Activated T-helper 1 cell treated with Interleukin-2 at 50 U/mL for 16 hours (primary cell): Measurements from ENCODE around the gene FAM47E.
A peak's percentile ranks its signal among the peaks of the same experiment; 100 is the strongest.

Source experiments
- DNase-seq: peaks from one replicate; pipeline ENCODE4 v3.0.0-alpha.2; 2020; ENCODE audit warnings: low read depth

Gene FAM47E

GRCh38 chr4:76251441-76252270 is at the start of gene FAM47E:
Gene FAM47E (plus strand): TSS chr4:76251721. CDS start chr4:76251747, 26 bp downstream.
- DNase-seq: no peak

- no peak for DNase-seq
Observed at GRCh38 chr4:76203541-76203940, 48.0 kb upstream of the FAM47E start.

DNA sequence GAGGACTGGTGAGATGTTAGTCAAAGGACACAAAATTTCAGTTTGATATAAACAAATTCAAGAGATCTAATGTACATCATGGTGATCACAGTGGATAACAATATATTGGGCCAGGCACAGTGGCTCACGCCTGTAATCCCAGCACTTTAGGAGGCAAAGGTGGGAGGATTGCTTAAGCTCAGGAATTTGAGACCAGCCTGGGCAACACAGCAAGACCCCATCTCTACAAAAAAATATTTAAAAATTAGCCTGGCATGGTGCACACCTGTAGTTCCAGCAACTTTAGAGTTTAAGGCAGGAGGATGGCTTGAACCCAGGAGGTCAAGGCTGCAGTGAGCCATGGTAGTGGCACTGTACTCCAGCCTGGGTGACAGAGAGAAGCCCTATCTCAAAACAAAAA is 46.6 kb upstream of the FAM47E start:
- no peak for DNase-seq

- DNase-seq: no peak
Observed at GRCh38 chr4:76205476-76205875, 46.0 kb upstream of the FAM47E start.

GRCh38 chr4:76206222-76206942 is 45.1 kb upstream of the FAM47E start:
- no peak for DNase-seq

DNA sequence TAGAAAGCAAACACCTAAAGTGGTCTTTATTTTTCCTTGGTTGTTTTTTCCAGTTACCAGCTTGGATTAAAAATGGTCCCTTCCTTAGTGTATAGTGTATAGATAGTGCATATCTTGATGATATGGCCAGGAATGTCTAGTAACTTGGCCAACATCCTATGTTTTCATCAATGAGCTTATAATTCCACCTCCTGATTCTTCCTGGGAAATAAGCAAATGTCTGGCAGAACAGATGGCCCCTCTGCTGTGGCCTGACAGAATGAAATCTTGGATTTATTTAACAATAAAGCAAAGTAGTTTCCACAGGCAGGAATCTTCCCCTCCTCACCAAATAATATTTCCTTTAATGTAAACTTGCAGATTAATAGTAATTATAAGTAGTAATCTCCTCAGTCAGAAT is 44.0 kb upstream of the FAM47E start:
- no peak for DNase-seq

DNA sequence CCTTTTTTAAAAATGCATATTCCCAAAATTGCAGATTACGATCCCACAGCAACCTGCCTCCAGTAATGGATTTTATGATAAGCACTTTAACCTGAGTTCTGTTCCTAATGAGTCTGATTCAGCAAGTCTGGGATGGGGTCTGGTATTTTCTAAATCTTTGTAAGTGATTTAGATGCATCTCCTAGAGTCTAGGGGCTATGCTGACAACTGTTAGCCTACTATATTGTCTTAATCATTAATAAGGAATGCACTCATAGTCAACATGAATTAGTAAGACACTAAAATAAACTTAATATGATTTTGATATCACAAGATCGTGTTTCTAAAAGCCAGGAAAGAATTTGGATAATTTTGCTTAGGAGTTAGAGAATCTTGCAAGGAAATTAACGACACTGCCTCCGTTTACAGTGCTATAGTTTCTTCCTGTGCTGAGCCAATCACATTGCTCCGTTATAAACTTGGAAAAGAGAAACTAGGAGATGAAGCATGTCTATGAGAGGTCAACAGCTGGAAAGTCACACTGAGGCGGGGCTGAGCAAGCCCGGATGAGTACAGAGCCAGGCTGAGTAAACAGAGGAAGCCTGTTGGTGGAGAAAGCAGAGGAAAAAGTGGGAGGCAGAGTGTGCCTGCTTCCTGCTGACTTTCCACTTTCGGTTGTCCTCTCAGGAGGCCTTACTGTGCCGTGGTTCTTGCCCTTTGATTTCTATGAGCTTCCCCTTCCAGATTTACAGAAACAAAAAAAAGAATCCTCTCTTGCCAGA is 43.3 kb upstream of the FAM47E start:
- DNase-seq: no peak

DNA sequence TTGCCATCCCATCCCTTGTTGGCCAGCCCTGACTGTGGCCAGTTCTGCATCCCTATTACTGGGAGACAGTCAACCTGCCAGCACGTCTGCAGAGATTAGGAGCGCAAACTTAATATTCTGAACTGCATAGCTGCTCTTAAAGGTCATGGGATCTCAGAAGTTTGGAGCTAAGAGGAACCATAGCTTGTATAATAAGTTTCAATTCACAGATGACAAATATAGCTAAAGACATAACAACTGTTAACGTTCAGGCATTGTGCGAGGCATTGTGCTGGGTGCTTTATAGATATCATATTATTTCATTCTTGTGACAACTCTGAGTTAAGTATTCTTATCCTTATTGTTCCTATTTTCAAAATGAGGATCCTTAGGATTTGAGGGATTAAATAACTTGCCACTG is 41.6 kb upstream of the FAM47E start:
- DNase-seq: no peak

GRCh38 chr4:76210452-76210851 is 41.1 kb upstream of the FAM47E start:
- no peak for DNase-seq

DNA sequence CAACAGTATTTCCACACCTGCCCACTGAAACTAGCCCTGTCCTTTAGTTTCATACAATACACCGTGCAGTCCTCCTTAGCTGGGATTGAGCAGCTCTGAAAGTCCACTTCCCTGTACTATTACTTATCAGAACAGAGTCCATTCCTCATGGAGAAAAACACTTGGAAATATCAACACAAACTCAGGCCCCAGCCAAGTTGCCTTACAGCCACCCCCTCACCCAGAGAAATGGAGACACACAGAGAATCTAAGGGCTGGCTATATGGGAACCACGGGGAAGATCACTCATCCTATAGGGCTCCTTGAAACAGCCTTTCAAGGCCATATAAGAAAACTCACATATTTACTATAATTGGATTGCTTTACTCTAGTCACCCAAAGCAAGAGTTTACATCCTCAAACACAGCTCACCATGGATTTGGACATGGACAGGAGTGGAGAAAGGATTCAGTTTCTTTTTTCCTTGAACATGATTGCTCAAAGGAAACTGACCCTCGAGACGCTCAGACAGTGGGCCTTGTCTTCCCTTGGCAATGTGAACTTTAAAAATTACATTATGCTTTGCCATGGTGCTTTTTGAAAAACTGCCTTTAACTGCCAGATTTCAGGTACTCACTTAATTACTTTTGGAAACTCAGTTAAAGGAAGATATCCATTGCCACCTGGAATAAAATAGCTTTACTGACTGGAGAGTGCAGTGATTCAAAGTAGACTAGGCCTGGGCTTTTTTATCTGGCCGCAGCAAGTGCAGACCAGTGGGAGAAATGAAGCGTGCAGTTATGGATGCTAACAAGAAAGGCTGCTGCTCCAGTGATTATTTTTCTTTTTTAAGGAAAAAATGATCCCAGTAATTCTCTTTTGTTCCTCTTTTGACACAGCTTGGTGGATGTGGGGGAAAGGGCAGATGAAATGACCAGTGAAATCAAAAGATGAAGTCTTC is 39.5 kb upstream of the FAM47E start:
- DNase-seq: no peak

- no peak for DNase-seq
Observed at GRCh38 chr4:76212851-76213414, 38.6 kb upstream of the FAM47E start.

DNA sequence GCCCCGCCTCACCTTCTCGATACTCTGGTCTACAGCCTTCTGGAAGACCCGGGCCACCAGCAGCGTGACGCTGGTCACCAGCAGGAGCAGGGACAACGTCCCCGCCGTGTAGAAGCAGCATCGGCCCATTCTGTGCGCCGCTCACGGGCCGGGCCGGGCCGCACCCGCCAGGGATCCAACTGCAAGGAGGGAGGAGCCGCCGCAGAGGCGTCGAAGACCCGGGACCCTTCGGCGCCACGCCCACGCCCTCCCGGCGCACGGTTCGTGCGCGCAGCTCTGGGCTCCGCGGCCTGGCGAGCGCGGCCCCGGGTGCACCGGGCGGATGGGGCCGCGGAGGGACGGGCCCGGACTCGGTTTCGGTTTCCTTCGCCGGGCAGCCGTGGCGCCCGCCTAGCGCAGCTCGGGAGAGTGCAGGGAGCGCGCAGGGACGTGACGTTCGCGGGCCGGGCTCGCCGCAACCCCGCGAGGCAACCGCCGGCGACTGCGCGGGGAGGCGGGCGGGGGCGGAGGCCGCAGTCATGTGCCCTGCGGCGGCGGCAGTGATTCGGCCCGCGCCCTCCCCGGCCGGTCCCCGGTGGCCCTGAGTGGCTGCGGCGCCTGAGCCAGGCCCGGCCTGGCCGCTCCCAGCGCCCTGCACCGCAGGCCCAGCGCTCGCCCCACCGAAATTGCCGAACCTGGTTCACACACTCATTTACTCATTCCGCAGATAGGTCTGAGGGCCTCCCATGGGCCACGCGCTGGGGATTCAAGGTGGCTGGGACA is 37.9 kb upstream of the FAM47E start, which contains the start of gene SCARB2:
Gene SCARB2, minus strand, starts transcription at position 410 of the 762 bp plus-strand sequence. Its CDS starts 281 bp downstream, at position 129.
- DNase-seq: peak; percentile 62

- no peak for DNase-seq
Observed at GRCh38 chr4:76214177-76214675, 37.3 kb upstream of the FAM47E start.

GRCh38 chr4:76215077-76215476 is 36.4 kb upstream of the FAM47E start:
- no peak for DNase-seq

- DNase-seq: no peak
Observed at GRCh38 chr4:76216524-76216923, 35.0 kb upstream of the FAM47E start.

DNA sequence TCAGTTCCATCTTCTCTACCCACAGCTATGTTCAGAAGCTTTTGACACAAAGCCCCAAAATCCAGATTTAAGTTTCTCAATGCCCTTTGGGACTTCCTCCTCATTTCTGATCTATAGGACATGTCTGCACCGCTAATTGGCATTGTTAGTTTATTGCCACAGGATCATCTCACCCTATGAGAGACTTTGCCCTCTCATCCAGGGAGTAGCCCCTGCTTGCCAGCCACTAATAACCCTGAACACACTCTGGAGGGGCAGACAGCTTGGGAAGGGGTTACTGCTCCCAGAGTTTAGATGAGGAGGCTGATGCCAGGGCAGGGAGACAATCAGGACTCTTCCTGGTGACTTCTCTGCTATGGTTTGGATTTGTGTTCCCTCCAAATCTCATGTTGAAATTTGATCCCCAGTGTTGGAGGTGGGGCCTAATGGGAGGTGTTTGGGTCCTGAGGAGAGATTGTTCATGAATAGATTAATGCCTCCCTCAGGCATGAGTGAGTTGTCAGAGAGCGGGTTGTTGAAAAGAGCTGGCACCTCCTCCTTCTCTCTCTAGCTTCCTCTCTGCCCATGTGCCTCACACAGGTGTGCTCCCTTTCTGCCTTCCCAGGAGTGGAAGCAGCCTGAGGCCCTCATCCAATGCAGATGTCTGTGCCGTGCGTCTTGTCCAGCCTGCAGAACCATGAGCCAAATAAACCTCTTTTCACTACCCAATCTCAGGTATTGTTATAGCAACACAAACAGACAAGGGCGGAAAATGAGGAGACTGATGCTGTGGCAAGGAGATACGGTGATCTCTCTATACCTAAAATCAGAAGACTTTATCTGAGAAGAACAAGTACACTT is 34.3 kb upstream of the FAM47E start:
- no peak for DNase-seq

DNA sequence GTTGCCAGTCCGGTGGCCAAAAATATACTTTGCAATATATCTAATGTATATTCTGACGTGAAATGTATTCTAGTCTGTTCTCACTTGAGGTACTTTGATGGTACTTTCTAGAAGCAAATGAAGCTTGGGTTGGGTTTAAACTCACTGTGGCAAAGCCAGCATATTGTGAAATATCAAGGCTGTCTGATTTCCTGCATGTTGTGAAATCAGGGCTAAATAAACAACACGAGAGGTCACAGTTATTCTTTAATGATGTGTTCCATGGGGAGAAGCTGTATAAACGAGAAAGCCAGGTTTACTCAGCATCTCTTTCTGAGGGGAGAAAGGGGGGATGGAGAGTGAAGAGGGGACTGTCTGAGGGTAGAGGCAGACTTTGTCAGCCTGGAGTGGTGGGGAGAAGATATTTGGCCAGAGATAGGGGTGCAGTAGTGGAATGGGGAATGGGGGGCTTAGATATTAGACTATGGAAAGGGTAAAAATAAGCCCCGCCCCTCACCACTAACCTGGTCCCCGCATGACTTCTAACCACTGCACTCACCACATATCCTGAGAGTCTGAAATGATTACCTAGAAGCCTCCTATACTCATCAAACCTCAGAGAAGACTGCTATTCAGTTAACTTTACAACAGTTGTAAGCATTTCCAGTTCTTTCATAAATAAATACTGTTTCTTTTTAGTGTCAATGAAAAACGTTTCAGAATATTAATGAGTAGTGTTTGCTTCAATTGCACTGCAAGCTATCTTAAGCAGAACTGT is 32.0 kb upstream of the FAM47E start:
- DNase-seq: no peak

DNA sequence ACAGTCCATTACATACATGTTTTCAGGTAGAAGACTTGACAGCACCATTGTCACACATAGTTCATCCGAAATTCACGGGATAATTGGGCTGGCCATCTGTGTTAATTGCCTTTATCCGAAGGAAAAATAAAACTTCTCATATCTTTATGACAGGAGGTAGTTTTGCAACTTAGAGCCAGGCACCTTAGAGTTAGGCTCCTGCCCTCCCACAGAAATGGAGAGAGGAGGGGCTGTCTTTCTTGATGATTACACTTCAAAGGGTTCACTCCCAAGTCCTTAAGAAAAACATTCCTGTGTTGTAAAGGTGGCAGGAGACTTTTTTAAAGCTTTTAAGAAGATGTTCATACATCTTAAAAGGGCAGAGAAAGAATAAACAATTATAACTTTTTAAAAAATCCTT is 27.4 kb upstream of the FAM47E start:
- DNase-seq: no peak
